NT2/D1 (cell line): Measurements from ENCODE around the gene LTA.

Source experiments
- YY1 ChIP-seq: IDR thresholded peaks from 2 replicates; pipeline ENCODE4 v1.6.1; 2011; ENCODE audit not compliant: insufficient read length, insufficient read depth
- ZNF274 ChIP-seq: IDR thresholded peaks from 2 replicates; pipeline ENCODE4 v1.6.1; 2011; ENCODE audit warnings: mild to moderate bottlenecking, low read depth, low read length

GRCh38 chr6:31538805-31539400, 33.2 kb upstream of the LTA start:
- TF ChIP-seq ZNF274 (no peak), YY1 (no peak)
